Cardiac fibroblast (primary cell): Measurements from ENCODE around the gene ZNF581.

Source experiments
- DNase-seq, 2 donors: peaks; one replicate each; pipeline versions ENCODE4 v3.0.0 to v3.0.0-alpha.2; 2010; ENCODE audit warnings: low read depth in 2 of 2
- H3K4me3 ChIP-seq, 2 donors: replicated peaks in 1 of 2; 1 replicate in 1 of 2; 2 replicates in 1 of 2; pipeline ENCODE4 v1.5.1; 2011; ENCODE audit warnings: low read depth in 2 of 2, low read length in 2 of 2, mild to moderate bottlenecking in 2 of 2, moderate library complexity in 1 of 2
- CTCF ChIP-seq: IDR thresholded peaks from one replicate; pipeline ENCODE4 v1.5.1; 2011; ENCODE audit warnings: low read depth, mild to moderate bottlenecking, low read length, inconsistent platforms

Gene ZNF581

GRCh38 chr19:55637534-55637933 lies 5.9 kb upstream of the ZNF581 start:
- TF ChIP-seq CTCF: no peak
- no peak overlapping the region for H3K4me3 ChIP-seq
- DNase-seq: no peak

GRCh38 chr19:55638864-55639359 lies 4.5 kb upstream of the ZNF581 start:
- H3K4me3 ChIP-seq: no peak overlapping the region

GRCh38 chr19:55640043-55640576 lies 3.3 kb upstream of the ZNF581 start:
- DNase-seq: peak; percentile 57 to 77
- peak; percentile 25 for TF ChIP-seq CTCF
- H3K4me3 ChIP-seq: peak overlapping the region; percentile 81 to 88

More at GRCh38 chr19:55638864-55639359, 4.5 kb upstream of the ZNF581 start:
- TF ChIP-seq CTCF: peak; percentile 49
- peak; percentile 38 to 55 for DNase-seq

GRCh38 chr19:55640577-55641425 lies 2.6 kb upstream of the ZNF581 start, which contains the start of gene ZNF580:
ZNF580 (plus strand) TSS chr19:55641002; CDS start chr19:55642509, 1,507 bp downstream.
- TF ChIP-seq CTCF: no peak
- peak within 1 kb of the TSS; percentile 81 to 88 for H3K4me3 ChIP-seq
- DNase-seq: peak; percentile 75 to 91

GRCh38 chr19:55641426-55642152 lies 1.9 kb upstream of the ZNF581 start:
- peak overlapping the region; percentile 81 to 88 for H3K4me3 ChIP-seq
- peak in 1 of 2 donors; percentile 32 for DNase-seq

More at GRCh38 chr19:55641426-55642152, 1.9 kb upstream of the ZNF581 start:
- no peak for TF ChIP-seq CTCF
